GM21619 (cell line): Measurements from ENCODE around the gene RASGRP3.

Source experiments
- ATAC-seq: cut with Tn5 transposase; IDR thresholded peaks from one replicate; pipeline ENCODE4 v1.9.1; 2021; ENCODE audit not compliant: unreplicated experiment

RASGRP3 gene

GRCh38 chr2:33573657-33574056, 97.2 kb downstream of the RASGRP3 start:
- ATAC-seq, result no peak

- ATAC-seq, result no peak
Observed at GRCh38 chr2:33577084-33577483, 100.6 kb downstream of the RASGRP3 start.

GRCh38 chr2:33577668-33578067, 101.2 kb downstream of the RASGRP3 start:
- ATAC-seq, result no peak

- ATAC-seq, result no peak
Observed at GRCh38 chr2:33579227-33579626, 102.8 kb downstream of the RASGRP3 start.

- ATAC-seq, result no peak
Observed at GRCh38 chr2:33581872-33582271, 105.4 kb downstream of the RASGRP3 start.

- no peak for ATAC-seq
Observed at GRCh38 chr2:33583194-33583938, 106.9 kb downstream of the RASGRP3 start.

GRCh38 chr2:33586766-33587165, 110.3 kb downstream of the RASGRP3 start:
- no peak for ATAC-seq

GRCh38 chr2:33588232-33588631, 111.8 kb downstream of the RASGRP3 start:
- no peak for ATAC-seq

GRCh38 chr2:33589444-33589843, 113.0 kb downstream of the RASGRP3 start:
- ATAC-seq, result no peak

GRCh38 chr2:33595385-33595784, 118.9 kb downstream of the RASGRP3 start:
- ATAC-seq, result no peak

GRCh38 chr2:33597026-33597425, 120.6 kb downstream of the RASGRP3 start:
- ATAC-seq, result no peak

- peak; percentile 53 for ATAC-seq
Observed at GRCh38 chr2:33598561-33599174, 122.2 kb downstream of the RASGRP3 start.

GRCh38 chr2:33599175-33599942, 122.9 kb downstream of the RASGRP3 start, which contains the start of gene FAM98A:
Gene FAM98A (minus strand): TSS chr2:33599299. CDS start chr2:33599221, 78 bp downstream.
- peak; percentile 90 for ATAC-seq

GRCh38 chr2:33599943-33600192, 123.4 kb downstream of the RASGRP3 start:
- no peak for ATAC-seq

- ATAC-seq, result no peak
Observed at GRCh38 chr2:33602201-33602830, 125.9 kb downstream of the RASGRP3 start.

GRCh38 chr2:33603416-33603815, 127.0 kb downstream of the RASGRP3 start:
- ATAC-seq, result no peak

- ATAC-seq, result no peak
Observed at GRCh38 chr2:33605056-33605455, 128.6 kb downstream of the RASGRP3 start.

GRCh38 chr2:33606100-33606499, 129.7 kb downstream of the RASGRP3 start:
- no peak for ATAC-seq

- no peak for ATAC-seq
Observed at GRCh38 chr2:33606622-33607021, 130.2 kb downstream of the RASGRP3 start.

GRCh38 chr2:33607251-33607721, 130.8 kb downstream of the RASGRP3 start:
- ATAC-seq, result no peak

GRCh38 chr2:33607905-33608304, 131.5 kb downstream of the RASGRP3 start:
- ATAC-seq, result no peak
